Erythroblast (primary cell): ENCODE data around the gene ANTXR1.

ENCODE experiments used
- DNase-seq, 2 experiments: peaks; one replicate each; lab custom pipeline; 2025; lab: John Stamatoyannopoulos, UW
- GATA1 ChIP-seq: IDR thresholded peaks from 2 replicates; pipeline ENCODE4 v1.6.1; 2011; ENCODE audit warnings: low read depth, mild to moderate bottlenecking, control low read depth, low read length, moderate library complexity
- POLR2A ChIP-seq: IDR thresholded peaks from 2 replicates; pipeline ENCODE4 v1.6.1; 2011; ENCODE audit warnings: mild to moderate bottlenecking, low read length

Gene ANTXR1

DNA sequence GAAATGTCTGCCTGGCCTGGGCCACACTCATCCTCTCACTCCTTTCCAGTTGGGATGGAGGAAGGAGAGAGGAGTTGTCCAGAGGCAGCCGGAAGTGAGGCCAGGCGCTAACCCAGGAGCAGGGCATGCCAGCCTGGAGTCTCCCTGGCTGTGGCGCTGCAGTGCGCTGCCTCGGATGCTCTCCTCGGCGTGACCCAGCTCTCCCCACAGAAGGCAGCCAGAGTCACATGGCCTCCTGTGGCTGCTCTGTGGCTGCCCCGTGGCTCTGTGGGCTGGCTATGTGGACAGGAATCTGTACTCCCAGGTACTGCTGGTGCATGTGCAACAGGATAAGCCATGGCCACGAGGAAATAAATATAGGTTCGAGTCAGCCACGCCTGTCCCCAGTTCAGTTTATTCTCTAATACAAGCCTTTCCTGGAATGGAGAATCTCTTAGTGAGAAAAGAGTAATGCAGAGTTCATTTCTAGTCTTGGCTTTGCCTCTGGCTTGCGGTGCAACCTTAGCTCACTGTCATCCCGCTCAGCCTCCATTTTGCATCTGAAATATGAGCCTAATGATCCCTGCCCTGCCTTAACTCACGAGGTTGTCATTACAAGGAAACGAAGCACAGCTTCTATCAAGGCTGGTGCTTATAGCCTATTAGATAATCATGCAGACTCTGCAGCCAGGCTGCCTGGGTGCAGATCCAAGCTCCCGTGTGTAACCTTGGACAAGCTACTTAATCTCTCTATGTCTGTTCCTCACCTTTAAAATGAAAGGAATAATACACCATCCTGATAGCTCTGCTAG is 106.3 kb downstream of the ANTXR1 start:
- DNase-seq: no peak
- no peak for TF ChIP-seq POLR2A
- no peak for TF ChIP-seq GATA1

- DNase-seq: no peak
- TF ChIP-seq GATA1 (no peak), POLR2A (no peak)
Observed at GRCh38 chr2:69122271-69122670, 109.3 kb downstream of the ANTXR1 start.

- TF ChIP-seq POLR2A: no peak
- no peak for TF ChIP-seq GATA1
- DNase-seq: no peak
Observed at GRCh38 chr2:69123182-69123581, 110.2 kb downstream of the ANTXR1 start.

DNA sequence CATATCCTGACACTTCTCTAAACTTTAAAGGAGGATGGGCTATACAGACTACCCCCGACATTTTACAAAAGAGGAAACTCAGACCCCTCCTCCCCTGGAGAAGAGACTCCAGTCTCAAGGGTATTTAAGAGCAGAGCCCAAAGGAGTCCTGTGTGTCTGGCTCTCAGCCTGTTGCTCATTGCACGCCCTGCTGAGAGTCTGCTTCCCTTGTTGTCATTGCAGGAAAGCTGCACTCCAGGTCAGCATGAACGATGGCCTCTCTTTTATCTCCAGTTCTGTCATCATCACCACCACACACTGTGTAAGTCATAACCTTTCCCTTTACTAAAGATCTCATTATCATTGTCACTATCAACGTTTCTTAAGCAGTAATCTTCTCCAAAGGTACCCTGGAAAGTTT is 111.4 kb downstream of the ANTXR1 start:
- DNase-seq: no peak
- no peak for TF ChIP-seq GATA1
- TF ChIP-seq POLR2A: no peak

DNA sequence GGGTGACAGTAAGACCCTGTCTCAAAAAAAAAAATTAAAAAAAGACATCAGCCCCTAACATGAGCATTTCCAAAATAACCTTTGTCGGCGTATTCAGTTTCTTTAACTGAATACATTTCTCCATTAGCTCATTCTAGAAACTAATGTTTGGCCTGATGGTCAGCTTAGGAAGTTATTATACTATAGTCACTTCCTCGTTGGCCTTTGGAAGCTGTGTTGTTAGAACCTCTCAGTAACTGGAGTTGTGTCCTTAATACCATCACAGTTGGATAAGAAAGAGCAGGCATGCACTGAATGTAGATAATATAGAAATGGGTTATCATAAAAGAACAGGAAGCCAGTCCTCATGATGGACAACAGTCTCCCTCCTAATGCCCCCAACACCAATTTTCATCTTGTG is 112.8 kb downstream of the ANTXR1 start:
- no peak for DNase-seq
- TF ChIP-seq POLR2A: no peak
- TF ChIP-seq GATA1: no peak

- no peak for TF ChIP-seq GATA1
- TF ChIP-seq POLR2A: no peak
- DNase-seq: no peak
Observed at GRCh38 chr2:69126341-69126740, 113.4 kb downstream of the ANTXR1 start.

DNA sequence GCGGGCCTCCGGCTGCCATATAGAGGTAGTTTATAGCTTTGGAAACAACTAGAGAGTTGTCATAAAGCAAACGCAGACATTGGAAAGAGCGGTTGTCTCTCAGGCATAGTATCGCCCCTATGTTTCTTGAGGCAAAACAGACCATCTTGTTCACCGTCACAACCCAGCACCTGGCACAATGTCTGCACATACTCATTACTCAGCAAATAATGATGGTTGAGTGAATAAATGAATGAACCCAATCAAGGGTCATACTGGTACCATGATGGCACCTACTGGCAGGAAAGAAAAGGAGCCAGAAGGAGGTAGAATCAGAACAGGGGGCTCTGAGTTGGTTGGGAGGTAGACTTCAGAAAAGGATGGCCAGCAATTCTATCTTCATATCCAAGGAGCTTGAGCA is 118.5 kb downstream of the ANTXR1 start:
- DNase-seq: no peak
- no peak for TF ChIP-seq GATA1
- TF ChIP-seq POLR2A: no peak

- no peak for TF ChIP-seq POLR2A
- TF ChIP-seq GATA1: no peak
Observed at GRCh38 chr2:69131983-69132675, 119.2 kb downstream of the ANTXR1 start.

GRCh38 chr2:69132960-69133590 is 120.1 kb downstream of the ANTXR1 start:
- TF ChIP-seq POLR2A: no peak
- TF ChIP-seq GATA1: no peak
- DNase-seq: no peak

More at GRCh38 chr2:69131983-69132675, 119.2 kb downstream of the ANTXR1 start:
- no peak for DNase-seq

DNA sequence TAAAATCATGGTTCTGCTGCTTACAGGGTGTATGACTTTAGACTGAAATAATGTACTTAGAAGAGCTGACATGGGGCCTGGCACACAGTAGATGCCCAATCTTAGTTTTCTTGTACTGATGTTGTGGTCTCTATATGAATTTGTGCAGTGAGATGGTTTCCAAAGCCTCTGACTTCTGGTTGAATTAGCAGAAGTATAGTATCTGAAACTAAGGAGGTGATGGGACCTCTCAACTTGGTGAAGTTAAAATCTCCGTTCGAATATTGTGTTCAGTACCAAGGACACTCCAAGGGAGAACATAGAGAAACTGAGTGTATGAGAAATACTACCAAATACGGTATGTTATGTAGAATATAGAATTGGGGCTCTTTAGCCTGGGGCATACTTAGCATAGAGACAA is 120.9 kb downstream of the ANTXR1 start:
- no peak for DNase-seq
- TF ChIP-seq GATA1 (no peak), POLR2A (no peak)

DNA sequence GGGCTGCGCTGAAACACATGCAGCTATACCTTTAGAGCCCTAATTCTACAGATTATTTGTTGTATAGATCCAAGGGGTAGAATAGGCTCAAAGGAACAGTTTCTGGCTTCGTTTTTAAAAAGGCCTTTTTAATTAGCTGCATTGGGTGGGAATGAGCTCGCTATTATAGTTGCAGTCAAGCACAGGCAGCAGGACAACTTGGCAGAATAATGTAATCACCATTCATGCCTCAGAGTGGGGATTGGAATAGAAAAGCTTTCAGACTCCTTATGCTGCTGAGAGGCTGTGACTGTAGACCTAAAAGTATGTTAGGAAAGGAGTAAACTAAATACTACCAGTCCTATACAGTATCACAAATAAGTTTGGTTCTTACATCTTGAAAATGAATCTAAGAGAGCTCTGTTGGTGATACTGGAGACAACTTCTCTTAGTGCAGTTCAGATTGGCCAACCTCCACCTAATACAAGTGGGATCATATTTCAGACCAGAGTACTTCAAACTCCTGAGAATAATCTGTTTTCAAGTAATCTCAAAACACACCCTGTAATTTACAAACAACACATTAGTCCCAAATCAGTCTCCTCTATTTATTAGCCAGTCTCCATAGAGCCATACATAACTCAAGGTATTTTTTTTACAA is 121.4 kb downstream of the ANTXR1 start:
- no peak for TF ChIP-seq POLR2A
- TF ChIP-seq GATA1: no peak
- DNase-seq: no peak

- TF ChIP-seq GATA1 (no peak), POLR2A (no peak)
- DNase-seq: no peak
Observed at GRCh38 chr2:69138247-69138772, 125.3 kb downstream of the ANTXR1 start.

GRCh38 chr2:69138793-69139459 is 125.9 kb downstream of the ANTXR1 start:
- no peak for DNase-seq
- no peak for TF ChIP-seq POLR2A
- TF ChIP-seq GATA1: no peak
